Measurements from ENCODE around the gene NOD2.

GRCh38 chr16:50776037-50776436 lies 82.6 kb downstream of the NOD2 start:
- TF ChIP-seq, protein P1, sequence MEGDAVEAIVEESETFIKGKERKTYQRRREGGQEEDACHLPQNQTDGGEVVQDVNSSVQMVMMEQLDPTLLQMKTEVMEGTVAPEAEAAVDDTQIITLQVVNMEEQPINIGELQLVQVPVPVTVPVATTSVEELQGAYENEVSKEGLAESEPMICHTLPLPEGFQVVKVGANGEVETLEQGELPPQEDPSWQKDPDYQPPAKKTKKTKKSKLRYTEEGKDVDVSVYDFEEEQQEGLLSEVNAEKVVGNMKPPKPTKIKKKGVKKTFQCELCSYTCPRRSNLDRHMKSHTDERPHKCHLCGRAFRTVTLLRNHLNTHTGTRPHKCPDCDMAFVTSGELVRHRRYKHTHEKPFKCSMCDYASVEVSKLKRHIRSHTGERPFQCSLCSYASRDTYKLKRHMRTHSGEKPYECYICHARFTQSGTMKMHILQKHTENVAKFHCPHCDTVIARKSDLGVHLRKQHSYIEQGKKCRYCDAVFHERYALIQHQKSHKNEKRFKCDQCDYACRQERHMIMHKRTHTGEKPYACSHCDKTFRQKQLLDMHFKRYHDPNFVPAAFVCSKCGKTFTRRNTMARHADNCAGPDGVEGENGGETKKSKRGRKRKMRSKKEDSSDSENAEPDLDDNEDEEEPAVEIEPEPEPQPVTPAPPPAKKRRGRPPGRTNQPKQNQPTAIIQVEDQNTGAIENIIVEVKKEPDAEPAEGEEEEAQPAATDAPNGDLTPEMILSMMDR (IDR thresholded peaks at IDR 0.05) = no peak
- TF ChIP-seq EP300 (IDR thresholded peaks at IDR 0.05) = no peak

Measured in upper lobe of left lung (tissue), 4 donors.